ENCODE results near the gene MUC6. TPM values are rescaled to one million over a fixed set of nuclear protein-coding genes. Genes with fewer than 3 reads are reported as not detected.

MUC6 gene
- total RNA-seq, 1 donor from 2014 or later: not detected

DNA sequence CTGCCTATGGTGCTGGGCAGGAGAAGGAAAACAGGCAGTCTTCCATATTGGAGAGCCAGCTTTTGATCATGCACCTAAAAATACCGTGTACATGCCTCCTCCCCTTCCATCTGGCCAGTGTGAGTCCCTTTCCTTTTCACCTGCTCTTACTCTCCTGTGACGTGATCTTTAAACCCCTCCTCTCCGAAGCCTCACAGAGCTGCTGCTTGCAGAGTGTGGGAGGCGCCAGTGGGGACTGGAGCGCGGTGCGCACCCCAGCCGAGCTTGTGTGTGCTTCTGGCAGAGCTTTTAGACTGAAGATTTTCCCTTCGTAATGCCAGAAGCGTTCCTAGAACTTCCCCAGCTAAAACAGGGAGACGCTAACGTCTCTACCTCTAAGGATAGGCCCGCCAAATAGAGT lies 29.8 kb downstream of the MUC6 start:
- no peak for DNase-seq (ENCODE audit: extremely low spot score, unreplicated experiment)
- peaks cover 40% of the 10 kb centered on the region for H3K36me3 Mint-ChIP-seq (ENCODE audit: unreplicated experiment)
- H3K9me3 Mint-ChIP-seq (ENCODE audit: unreplicated experiment): no peaks in the 10 kb centered on the region
- H3K27me3 Mint-ChIP-seq (ENCODE audit: unreplicated experiment): no peaks in the 10 kb centered on the region
- no peak overlapping the region for H3K4me3 Mint-ChIP-seq (ENCODE audit: unreplicated experiment)
- H3K4me1 Mint-ChIP-seq (ENCODE audit: unreplicated experiment): no peaks in the 10 kb centered on the region
- TF ChIP-seq, protein P1, sequence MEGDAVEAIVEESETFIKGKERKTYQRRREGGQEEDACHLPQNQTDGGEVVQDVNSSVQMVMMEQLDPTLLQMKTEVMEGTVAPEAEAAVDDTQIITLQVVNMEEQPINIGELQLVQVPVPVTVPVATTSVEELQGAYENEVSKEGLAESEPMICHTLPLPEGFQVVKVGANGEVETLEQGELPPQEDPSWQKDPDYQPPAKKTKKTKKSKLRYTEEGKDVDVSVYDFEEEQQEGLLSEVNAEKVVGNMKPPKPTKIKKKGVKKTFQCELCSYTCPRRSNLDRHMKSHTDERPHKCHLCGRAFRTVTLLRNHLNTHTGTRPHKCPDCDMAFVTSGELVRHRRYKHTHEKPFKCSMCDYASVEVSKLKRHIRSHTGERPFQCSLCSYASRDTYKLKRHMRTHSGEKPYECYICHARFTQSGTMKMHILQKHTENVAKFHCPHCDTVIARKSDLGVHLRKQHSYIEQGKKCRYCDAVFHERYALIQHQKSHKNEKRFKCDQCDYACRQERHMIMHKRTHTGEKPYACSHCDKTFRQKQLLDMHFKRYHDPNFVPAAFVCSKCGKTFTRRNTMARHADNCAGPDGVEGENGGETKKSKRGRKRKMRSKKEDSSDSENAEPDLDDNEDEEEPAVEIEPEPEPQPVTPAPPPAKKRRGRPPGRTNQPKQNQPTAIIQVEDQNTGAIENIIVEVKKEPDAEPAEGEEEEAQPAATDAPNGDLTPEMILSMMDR (IDR thresholded peaks at IDR 0.05): no peak
- H3K27ac Mint-ChIP-seq (ENCODE audit: unreplicated experiment): no peak overlapping the region

DNA sequence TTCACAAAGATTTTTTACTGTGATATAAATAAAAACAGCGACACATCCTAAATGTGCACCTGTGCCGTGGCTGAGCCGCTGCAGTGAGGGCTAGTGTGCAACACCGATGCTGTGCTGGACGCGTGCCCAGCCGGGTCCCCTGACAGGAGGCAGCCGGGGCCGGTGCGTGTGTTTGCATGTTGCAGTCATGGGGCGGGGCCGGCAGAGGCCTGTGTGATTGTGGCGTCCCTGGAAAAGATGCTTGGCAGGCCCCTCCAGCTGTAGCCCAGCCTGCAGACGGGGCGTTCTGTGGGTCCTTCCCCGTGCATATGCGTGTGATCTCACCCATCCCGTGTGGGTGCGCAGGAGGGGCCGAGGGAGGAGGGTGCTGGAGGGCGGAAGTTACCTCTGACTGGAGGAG lies 30.6 kb downstream of the MUC6 start:
- H3K36me3 Mint-ChIP-seq (ENCODE audit: unreplicated experiment): peaks cover 47% of the 10 kb centered on the region
- no peaks in the 10 kb centered on the region for H3K27me3 Mint-ChIP-seq (ENCODE audit: unreplicated experiment)
- H3K4me3 Mint-ChIP-seq (ENCODE audit: unreplicated experiment): no peak overlapping the region
- H3K27ac Mint-ChIP-seq (ENCODE audit: unreplicated experiment): no peak overlapping the region
- TF ChIP-seq, protein P1 (IDR thresholded peaks at IDR 0.05): no peak
- no peaks in the 10 kb centered on the region for H3K4me1 Mint-ChIP-seq (ENCODE audit: unreplicated experiment)
- no peaks in the 10 kb centered on the region for H3K9me3 Mint-ChIP-seq (ENCODE audit: unreplicated experiment)
- DNase-seq (ENCODE audit: extremely low spot score, unreplicated experiment): no peak

DNA sequence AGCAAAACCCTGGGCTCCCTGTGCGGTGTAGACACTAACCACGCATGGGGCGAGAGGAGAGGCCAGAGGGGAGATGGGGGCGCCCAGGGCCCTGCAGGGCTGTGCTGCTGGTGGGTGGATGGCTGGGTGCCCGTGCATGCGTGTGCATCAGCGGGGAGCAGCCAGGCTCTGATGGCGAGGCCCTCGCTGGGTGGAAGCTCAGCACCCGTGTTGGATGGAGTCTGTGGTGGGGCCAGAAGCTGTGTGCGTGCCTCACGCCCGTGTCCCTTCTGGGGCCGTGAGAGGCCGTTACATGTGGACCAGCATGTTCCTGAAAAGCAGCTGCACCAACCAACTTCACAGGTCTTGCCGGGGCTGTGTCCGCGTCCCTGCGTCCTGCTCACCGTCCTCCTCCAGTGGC lies 33.4 kb downstream of the MUC6 start:
- no peak overlapping the region for H3K27ac Mint-ChIP-seq (ENCODE audit: unreplicated experiment)
- no peak overlapping the region for H3K4me3 Mint-ChIP-seq (ENCODE audit: unreplicated experiment)
- H3K4me1 Mint-ChIP-seq (ENCODE audit: unreplicated experiment): no peaks in the 10 kb centered on the region
- TF ChIP-seq, protein P1 (IDR thresholded peaks at IDR 0.05): no peak
- no peaks in the 10 kb centered on the region for H3K9me3 Mint-ChIP-seq (ENCODE audit: unreplicated experiment)
- no peaks in the 10 kb centered on the region for H3K27me3 Mint-ChIP-seq (ENCODE audit: unreplicated experiment)
- DNase-seq (ENCODE audit: extremely low spot score, unreplicated experiment): no peak
- peaks cover 39% of the 10 kb centered on the region for H3K36me3 Mint-ChIP-seq (ENCODE audit: unreplicated experiment)

DNA sequence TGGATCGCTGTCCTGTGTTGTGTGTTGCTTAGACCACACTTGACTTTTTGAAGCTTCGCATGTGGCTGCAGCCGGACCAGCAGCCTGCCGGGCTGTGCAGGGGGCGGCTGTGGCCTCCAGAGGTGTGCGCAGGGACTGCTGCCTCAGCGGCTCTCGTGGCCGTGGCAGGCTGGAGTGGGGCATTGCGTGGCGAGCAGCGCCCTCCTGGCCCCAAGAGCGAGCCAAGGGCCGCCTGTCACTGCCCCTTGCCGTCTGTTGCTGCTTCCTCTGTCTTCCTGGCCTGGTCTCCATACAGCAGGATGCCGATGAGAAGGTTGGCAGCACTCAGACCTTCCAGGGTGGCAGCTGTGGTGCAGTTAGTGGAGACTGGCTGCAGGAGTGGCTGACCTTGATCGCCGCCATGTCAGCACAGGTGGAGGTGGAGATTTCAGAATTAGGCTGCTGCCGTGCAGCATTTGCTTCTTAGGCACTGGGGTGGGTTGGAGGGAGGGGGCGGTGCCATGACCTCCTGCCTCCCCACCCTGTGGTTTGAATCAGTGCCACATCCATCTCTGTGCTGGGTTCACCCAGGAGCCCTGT lies 34.0 kb downstream of the MUC6 start:
- no peak overlapping the region for H3K4me3 Mint-ChIP-seq (ENCODE audit: unreplicated experiment)
- H3K27ac Mint-ChIP-seq (ENCODE audit: unreplicated experiment): no peak overlapping the region
- no peaks in the 10 kb centered on the region for H3K9me3 Mint-ChIP-seq (ENCODE audit: unreplicated experiment)
- TF ChIP-seq, protein P1 (IDR thresholded peaks at IDR 0.05): no peak
- no peaks in the 10 kb centered on the region for H3K4me1 Mint-ChIP-seq (ENCODE audit: unreplicated experiment)
- peaks cover 39% of the 10 kb centered on the region for H3K36me3 Mint-ChIP-seq (ENCODE audit: unreplicated experiment)
- DNase-seq (ENCODE audit: extremely low spot score, unreplicated experiment): no peak
- no peaks in the 10 kb centered on the region for H3K27me3 Mint-ChIP-seq (ENCODE audit: unreplicated experiment)

DNA sequence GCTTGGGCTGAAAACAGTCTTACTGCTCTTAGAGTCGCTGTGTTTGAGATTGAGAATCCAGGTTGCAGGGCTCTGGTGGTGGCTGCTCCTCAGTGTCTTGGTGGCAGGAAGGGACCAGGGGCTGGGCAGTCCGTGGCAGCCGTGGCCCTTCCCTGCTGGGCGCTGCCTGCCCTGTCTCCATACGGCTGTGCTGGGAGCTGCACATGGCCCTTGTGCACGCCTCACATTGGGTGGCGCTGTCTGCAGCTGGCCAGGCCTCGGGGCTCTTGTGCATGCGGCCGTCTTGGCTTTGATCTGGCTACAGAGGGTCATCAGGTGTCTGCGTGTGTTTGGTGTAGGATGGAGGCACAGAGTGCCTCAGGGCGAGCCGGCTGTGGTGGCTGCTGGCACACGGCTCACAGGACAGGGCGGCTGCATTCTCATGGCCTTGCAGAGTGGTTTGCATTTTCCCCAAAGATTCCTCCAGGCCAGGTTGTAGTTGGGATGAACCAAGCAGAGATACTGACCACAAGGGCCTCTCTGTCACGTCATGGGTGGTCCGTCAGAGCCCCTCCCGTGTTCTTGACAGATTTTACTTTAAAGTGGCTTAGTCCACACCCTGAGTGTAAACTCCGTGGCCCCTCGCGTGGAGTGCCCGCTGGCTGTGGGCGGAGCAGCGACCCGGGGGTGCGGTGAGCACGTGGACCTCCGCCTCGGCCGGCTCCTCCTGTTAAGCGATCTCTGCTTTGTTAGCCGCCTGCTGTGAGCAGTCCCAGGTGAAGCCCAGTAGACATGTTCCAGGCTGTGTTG lies 34.7 kb downstream of the MUC6 start:
- Mint-ChIP-seq H3K27me3 (ENCODE audit: unreplicated experiment) (no peaks in the 10 kb centered on the region), H3K36me3 (ENCODE audit: unreplicated experiment) (peaks cover 39% of the 10 kb centered on the region), H3K27ac (ENCODE audit: unreplicated experiment) (no peak overlapping the region), H3K4me1 (ENCODE audit: unreplicated experiment) (no peaks in the 10 kb centered on the region), H3K4me3 (ENCODE audit: unreplicated experiment) (no peak overlapping the region), H3K9me3 (ENCODE audit: unreplicated experiment) (no peaks in the 10 kb centered on the region)
- DNase-seq (ENCODE audit: extremely low spot score, unreplicated experiment): no peak
- TF ChIP-seq, protein P1 (IDR thresholded peaks at IDR 0.05): no peak

All from osteocyte (in vitro differentiated cells).